GM18517 (cell line): Measurements from ENCODE around the gene CLRN3.

Experiments
- ATAC-seq: cut with Tn5 transposase; IDR thresholded peaks from one replicate; pipeline ENCODE4 v1.9.1; 2021; ENCODE audit warnings: mild to moderate bottlenecking, moderate library complexity; ENCODE audit not compliant: unreplicated experiment

CLRN3 gene

DNA sequence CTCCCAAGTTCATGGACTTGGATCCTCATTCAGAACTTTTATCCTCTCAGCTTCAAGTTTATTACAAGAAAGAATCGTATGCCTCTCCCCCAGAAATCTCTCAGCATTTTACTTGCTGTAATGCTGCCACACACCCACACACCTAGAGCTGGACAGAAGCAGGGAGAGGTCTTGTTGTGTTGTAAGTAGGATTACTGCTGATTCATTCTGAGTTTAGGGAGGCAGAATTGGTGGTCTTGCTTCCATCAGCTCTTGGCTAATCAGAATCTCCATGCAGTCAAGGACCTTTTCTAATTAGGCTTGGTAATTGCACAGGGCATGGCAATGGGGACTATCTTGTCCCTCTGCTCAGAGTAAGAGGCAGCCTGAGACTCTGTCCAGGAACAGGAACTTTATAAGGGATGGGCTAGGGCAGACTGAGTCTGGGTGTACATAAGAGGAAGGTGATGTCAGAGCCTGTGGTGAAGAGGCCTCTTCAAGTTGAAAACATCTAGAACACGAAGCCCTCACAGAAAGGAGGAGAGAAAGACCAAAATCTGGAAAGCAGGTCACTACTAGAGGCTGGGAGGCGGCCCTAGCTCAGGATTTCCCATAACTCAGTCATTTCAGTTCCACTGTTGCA is 7.1 kb upstream of the CLRN3 start:
- no peak for ATAC-seq

DNA sequence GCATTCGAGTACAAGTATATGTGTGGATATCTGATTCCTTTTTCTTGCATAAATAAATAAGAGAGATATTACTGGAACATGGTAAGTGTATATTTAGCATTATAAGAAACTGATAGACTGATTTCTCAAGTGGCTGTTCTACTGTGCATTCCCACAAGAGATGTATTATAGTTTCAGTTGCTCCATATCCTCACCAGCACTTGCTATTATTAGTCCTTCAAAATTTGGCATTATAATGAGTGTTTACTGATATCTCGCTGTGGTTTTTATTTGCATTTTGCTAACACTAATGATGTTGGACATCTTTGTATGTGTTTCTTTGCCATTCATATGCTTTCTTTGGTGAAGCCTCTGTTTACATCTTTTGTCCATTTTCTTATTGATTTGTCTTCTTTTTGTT is 4.4 kb upstream of the CLRN3 start:
- ATAC-seq = no peak

DNA sequence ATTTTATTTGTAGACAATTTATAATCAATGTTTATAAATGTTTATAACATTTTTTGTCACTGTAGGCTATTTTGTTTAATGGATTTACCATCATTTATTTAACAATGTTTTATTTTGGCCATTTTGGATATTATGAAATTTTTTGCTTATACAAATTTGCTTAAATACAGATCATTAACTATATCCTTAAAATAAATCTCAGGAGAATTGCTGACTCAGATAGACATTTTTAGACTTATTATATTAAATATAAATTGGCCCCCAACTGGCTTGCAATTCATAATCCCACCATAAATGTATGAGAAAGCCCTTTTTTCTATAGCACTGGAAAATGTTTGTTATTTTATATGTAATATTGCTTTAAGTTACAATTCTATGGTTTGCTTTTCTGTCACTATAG is 3.8 kb upstream of the CLRN3 start:
- ATAC-seq = no peak

DNA sequence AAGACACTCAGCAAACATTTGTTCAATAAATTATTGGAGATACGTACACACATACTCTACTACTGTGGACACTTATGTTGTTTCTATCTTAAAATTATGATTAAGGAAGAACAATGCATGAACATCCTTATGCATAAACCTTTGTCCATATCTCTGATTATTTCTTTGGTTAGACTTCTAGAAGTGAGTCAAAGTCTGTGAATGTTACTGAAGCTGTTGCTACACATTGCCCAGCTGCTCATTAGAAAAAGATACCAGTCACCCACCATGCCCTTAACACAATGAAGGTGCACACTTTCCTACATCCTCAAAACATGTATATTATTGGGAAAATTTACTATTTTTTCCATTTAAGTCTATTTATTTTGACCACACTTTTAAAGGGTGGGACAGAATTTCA is 1.4 kb upstream of the CLRN3 start:
- no peak for ATAC-seq

DNA sequence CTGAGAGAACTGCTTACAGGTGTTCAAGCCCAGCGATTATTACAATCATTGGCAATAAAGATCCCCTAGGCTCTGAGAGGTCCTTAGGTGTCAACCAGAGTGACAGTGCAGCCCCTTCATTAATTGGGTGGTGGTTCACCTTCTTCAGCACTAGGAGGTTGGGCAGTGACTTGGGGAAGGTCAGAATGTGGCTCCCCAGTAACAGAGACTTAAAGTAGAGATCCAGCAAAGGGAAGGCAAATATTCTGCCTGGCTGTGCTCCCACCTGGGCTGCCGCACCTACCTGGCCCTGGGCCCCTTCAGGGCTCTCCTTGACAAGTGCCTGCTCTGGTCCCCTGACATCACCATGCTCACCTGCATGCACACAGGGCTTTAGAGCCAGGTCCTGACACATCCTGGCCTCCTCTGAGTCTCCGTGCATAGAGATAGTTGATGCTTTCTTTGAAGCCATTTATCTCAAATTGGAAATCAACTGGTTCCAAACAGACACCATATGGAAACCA is 1.9 kb downstream of the CLRN3 start:
- no peak for ATAC-seq

DNA sequence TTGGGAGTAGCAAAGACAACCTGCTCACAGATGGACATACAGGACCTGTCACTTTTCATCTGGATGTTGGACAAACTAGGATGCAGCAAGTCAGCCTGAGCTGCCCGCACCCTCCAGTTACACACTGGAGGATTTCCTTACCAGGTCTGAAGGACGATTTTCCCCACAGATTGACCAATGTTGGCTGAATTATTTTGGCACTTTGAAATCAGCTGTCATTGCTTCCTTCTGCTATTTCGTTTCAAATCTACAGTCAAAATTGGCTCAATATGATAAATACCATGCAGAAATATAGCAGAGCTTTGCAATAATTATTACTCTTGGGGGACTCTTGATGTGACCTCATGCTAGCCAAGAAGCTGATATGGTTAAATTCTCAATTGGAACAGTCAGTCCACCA is 2.5 kb downstream of the CLRN3 start:
- ATAC-seq = no peak

DNA sequence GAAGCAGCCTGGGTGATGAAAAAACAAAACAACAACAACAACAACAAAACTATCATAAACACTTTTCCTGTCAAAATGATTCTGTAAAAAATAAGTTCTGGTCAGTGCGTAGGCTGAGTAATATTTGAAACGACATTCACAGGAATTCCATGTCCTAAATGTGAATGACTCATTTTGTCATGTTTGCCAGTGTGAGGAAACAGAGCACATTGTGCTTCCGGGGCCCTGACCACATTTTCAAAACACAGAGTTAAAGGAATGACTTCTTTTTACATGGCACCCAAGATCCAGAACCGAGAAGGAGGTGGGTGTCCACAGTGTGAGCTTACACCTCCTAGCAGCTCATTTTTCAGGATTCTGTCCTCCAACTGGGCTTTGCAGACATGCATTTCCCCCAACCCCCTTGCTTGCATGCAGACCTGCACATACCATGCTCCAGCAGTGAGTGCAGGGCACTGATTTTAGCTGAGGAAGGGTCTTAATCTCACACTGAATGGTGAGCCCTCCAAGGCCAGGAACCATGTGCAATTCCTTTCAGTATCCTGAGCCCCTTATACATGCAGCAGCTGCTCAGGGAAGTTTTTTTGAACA is 3.0 kb downstream of the CLRN3 start:
- no peak for ATAC-seq

DNA sequence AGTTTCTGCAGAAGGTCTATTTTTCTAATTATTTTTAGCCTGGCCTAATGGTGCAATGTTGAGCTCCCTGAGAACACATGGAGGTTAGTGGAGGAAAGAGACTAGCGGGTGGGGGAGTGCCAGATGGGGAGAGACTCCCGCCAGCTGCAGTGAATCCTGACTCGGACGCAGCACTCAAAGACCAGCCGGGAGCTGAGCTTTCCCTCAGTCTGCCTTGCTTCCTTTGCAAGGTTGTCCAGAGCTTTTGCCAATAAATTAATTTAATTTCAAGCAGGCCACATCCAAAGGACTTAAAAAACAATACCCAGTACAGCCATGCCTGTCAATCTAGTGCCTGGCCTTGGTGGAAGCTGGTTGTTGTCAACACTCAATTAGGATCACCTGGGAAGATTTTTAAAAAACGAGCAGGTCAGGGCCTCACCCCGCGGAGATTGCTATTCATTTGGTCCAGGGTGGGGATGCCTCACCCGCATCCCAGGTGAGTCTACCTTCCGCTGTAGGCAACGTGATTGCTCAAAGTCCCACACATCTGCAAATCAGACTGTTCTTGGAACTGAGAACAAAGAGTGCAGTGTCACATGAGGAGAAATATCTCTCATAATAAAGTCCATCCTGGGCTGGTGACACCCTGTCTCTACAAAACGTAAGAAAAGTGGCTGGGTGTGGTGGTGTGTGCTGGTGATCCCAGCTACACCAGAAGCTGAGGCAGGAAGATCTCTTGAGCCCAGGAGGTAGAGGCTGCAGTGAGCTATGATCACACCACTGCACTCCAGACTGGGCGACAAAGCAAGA is 4.0 kb downstream of the CLRN3 start:
- ATAC-seq = no peak

DNA sequence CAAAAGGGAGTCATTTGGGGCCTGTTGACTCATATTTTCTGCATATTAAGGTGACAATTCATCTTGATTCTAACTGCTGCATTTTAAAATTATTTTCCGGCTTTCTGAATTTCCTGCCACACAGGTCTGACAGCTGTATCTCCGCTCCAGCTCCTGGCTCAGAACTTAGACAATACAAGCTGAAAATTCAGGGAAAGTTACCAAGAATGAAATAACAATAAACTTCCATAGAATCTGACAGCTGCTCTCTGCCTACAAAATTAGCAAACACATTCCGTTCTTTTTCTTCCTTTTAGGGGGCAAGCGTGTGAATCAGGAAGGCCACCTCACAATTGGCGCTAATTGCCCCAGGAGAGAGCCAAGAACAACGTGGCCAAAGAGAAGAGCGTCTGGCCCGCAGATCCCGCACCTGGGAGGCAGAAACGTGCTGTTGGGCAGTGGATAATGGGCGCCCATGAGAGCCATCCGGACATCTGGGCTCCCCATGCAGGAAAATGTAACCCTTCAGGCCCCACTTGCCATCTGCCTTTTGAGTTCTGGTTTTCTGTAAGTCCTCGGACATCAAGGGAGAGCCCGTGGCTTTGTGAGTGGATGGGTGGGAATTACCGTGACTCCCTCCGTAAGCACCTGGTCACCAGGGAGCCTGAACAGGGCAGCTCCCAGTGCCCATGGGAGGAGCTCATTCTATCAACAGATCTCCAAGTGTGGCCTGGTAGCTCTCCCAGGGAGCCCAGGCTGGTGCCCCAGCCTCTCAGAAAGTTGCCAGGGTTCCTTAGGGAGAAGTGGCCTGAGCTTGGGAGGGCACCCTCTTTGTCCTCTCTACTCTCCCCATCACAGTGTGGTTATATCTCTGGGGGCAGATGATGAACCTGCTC is 5.0 kb downstream of the CLRN3 start:
- no peak for ATAC-seq

DNA sequence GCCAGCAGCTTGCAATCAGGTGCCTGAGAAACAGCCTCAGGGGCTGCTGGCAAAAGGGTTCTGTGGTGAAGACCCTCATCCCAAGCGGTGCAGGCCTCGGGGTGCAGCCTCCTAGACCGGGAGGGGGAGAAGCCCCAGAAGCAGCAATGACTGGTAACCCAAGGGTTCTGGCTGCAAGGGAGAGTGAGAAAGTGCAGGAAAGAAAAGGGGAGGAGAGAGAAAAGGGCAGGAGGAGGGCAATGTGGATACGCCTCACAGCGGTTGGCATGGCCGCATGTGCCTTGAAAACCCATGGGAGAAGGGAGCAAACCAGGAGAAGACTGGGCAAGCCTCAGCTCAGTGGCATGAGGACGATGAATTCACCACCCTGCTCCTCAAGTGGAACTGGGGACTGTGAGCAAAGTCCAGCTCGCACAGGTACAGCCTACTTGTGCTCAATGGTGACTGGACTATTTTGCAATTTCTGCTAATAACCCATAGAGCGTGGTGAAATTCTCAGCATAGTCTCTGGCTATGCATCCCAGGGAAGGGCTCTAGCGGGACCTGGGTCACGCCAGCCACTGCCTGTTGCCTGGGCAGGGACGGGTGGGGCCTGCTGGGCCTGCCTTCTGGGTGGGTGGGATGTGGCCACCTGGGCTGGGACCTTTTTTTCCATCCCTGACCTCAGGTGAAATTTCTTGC is 6.2 kb downstream of the CLRN3 start:
- ATAC-seq = no peak

DNA sequence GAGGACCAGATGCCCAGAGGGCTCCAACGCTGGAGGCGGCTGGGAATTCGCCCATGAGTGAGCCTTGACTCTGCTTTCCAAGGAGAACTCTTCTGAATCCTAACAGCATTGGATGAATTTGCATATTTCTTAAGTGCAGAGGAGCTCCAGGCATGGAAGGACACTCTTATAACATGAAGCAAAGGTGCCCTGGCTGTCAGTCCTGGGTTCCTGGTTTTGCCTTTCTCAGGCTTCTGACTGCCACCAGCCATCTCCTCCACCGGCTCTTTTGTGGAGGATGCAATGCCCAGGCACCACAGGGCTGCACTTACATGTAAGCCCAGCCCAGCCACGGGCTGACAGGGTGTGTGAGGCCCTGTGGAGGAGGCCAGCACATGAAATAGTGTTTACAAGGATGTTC is 8.2 kb downstream of the CLRN3 start:
- ATAC-seq = no peak

DNA sequence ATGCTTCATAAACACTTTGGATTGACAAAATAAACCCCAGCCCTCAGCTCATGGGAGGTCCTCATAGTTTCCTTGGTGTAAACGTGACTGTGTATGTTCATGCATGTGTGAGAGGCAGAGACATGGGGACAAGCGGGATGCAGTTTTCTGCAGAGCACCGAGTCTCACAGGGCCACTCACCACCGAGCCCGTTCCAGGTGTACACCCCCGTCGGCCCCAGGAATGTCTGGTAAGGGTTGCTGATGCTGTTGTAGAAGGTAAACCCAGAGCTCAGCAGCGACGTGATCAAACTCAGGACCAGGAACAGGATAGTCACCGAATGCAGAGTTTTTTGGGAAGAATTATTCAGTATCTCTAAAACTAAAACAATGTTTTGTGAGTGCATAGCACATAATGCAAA is 9.2 kb downstream of the CLRN3 start:
- ATAC-seq = no peak

DNA sequence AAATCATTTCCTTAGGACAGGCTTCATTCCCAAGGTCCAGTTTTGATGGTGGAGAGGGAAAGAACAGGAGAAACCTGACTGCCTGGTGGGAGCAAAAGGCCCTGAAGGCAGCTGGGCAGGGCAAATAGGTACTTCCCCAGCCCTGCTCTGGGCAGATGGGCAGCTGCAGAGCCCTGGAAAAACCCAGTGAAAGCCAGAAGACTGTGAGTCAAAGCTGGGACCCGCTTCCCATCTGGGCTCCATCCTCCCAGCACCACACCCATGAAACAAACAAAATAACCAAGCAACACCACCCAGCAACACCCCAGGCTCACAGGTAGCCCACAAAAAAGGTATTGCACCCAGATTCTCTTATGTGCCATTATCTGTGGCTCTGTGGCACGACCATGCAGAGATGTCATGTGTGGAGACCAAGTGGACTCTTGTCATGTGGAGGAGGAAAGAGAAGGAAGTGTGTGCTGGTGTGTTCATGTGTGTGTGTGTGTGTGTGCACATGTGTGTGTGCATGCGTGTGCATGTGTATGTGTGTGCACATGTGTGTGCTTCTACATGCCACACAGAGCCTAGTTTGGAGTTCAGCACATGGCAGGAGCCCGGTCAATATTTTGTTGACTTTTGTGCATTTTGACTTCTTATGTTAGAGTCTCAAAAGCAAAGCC is 9.8 kb downstream of the CLRN3 start:
- ATAC-seq = no peak

DNA sequence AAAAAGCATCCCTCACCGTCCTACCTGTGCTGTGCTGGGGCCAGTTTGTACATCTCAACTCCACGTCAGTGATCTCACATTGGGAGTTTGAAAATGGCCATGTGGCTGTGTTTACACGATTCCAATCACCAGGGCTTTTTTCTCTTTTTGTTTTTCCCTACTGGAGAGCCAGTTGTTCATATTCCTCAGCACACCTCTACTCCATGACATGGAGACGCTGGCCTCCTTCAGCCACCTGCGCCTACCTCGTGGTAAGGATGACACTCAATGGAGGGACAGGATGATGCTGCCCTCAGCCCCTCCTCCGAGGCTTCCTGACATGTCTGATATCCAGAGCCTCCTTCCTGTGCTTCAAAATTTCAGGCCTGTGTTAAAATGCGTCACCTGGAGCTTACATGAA is 10.3 kb downstream of the CLRN3 start:
- no peak for ATAC-seq

DNA sequence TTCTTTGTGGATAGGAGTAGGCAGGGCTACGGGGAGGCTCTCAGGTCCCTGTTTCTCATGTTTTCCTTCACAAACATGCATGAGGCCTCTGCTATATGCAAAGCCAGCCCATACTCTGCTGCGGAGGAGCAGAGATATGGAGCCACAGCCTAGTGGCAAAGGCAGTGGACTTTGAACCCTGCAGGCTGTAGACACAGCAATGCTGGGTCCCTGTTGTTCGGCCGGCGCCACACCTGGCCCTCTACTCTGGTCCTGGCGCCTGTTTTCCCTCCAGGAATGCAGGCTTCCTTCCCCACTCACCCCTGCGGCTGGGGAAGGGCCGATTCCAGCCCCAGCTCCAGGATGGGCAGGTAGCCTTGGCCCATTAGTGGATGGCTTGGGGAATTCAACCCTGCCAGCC is 11.5 kb downstream of the CLRN3 start:
- no peak for ATAC-seq

DNA sequence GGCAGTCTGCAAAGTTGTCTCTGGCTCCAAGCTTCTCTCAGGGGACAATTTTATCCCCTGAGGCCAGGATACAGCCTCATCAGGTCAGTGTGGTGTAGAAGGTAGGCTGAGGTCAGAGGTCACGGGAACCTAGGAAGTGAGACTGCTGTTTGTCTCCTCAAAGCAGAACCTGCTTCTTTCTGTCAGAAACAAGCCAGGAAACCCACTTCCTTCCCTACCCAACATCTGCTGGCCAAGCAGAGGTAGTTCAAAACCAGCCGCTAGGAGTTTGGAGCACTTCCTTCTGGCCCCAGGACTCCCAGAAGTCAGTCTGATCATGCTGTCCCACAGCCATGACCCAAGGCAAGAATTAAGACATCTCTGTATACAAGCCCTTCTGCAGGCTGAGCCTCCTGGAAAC is 12.2 kb downstream of the CLRN3 start:
- no peak for ATAC-seq

DNA sequence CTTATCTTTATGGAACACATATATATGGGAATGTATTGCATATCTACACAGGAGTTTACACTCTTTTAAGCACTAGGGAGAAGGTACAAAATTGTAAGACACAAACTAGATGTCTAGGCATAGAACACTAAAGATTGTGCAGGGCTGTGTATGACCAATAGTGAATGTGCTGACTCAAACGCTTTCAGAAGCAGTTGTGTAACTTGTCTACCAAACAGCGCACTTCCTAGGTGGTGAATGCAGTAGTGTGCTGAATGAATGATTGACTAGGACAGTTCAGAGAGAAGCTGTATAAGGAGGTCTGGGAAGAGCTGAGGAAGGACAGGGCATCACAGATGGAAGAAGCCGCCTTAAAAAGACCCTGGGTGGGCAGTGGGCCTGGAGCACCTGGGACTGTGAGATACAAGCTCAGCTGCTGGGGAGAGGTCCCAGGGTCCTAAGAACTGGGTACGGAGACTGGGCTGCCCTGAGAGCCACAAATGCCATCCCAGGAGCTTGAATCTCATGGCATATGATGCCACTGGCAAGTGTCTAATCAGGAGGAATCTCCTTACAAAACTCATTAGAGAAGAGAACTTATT is 14.2 kb downstream of the CLRN3 start:
- no peak for ATAC-seq

DNA sequence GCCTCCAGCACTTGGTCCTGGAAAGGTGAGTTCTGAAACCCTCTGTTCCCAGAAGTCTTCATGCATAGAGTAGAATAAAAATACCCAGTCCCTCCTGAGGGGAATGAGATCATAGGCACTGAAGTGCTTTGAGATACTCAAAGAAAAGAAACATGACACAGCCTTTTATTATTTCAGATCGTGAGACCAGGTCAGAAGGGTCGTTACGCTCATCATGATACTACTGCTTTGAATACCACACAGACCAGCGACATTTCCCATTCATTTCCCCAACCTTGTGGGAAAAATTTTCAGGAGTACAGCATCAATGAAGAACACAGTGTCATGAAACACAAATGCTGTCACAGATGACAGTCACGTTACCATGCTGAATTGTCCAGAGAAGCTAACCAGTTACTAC is 15.0 kb downstream of the CLRN3 start:
- ATAC-seq = no peak

DNA sequence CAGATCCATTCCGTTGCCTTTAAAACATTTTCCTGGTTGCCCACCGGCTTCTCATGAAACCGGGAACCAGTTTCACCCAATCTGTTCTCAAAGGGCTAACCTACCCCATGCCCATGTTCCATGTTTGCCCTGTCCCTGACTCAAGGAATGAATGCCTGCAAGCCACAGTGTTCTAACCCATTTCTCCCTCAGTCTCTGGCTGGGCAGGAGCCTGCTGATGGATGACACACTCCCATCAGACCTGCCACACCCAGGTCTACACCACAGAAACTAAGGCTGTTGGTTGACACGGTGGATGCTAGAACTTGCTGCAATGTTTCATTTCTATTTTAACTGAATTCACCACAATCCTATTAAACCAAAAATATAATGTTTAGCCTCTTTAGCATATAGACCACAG is 15.6 kb downstream of the CLRN3 start:
- ATAC-seq = no peak

DNA sequence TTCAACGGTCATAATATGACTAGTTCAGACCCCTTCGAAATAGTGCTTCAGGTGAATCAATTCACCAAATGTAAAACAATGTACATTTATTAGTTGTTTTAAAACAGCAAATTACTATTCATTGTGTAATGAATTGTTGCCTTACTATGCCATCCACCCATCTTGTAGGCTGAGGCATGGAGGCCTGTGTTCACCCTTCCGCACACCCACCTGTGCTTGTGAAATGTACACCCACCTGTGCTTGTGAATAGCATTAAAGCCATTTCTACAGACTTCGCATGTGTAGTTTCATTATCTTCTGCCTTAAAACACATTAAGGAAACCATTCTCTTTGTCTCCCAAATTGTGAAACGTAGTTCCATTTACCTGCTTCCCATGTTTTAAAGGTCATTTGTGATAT is 16.8 kb downstream of the CLRN3 start:
- ATAC-seq = no peak
